Activated CD8-positive, alpha-beta T cell treated with anti-CD3 and anti-CD28 coated beads for 36 hours (primary cell): ENCODE data around the gene RNH1. TPM values are rescaled to one million over a fixed set of nuclear protein-coding genes. Genes with fewer than 3 reads are reported as not detected.

Source experiments
- ATAC-seq: fragments of 200-7000 bp; cut with Tn5 transposase; one replicate; pipeline ENCODE4 v1.10.0; 2021; ENCODE audit warnings: mild to moderate bottlenecking, moderate library complexity
- CTCF ChIA-PET: fragments of 350-600 bp; sonication (Branson Sonifier 250); formaldehyde crosslinking; loops from one replicate; lab custom pipeline; 2021; ENCODE audit warnings: antibody characterized with exemption; lab: Charles Lee
- POLR2A ChIA-PET: fragments of 350-600 bp; sonication (Branson Sonifier 250); formaldehyde crosslinking; loops from one replicate; lab custom pipeline; 2021; ENCODE audit warnings: antibody characterized with exemption; lab: Charles Lee
- DNase-seq: peaks from one replicate; pipeline ENCODE4 v3.0.0-alpha.2; 2020
- H3K27ac Mint-ChIP-seq: one replicate; pipeline ENCODE4 v1.8.0; 2021; ENCODE audit warnings: mild to moderate bottlenecking, mixed read lengths
- H3K27me3 Mint-ChIP-seq: one replicate; pipeline ENCODE4 v1.8.0; 2021; ENCODE audit warnings: mixed read lengths
- H3K36me3 Mint-ChIP-seq: one replicate; pipeline ENCODE4 v1.8.0; 2021; ENCODE audit warnings: low read depth, mixed read lengths
- H3K4me1 Mint-ChIP-seq: one replicate; pipeline ENCODE4 v1.8.0; 2021; ENCODE audit warnings: low read depth, mixed read lengths
- H3K4me3 Mint-ChIP-seq: one replicate; pipeline ENCODE4 v1.8.0; 2021; ENCODE audit warnings: mild to moderate bottlenecking, moderate library complexity, mixed read lengths
- H3K9me3 Mint-ChIP-seq: one replicate; pipeline ENCODE4 v1.8.0; 2021; ENCODE audit warnings: mixed read lengths
- intact Hi-C: fragments of 100-400 bp; cut with micrococcal nuclease; formaldehyde crosslinking; loops from one replicate; pipeline ENCODE4 v1.10.0; 2022
- total RNA-seq, 2 experiments: library from RNA; stranded (reverse); gene quantifications; one replicate each; pipeline ENCODE4 v1.2.3, GENCODE V29; 2021
- TF ChIP-seq, protein P1 (sequence below): fragments of 200-600 bp; IDR thresholded peaks from one replicate; pipeline ENCODE4 v1.8.0; 2022; ENCODE audit warnings: antibody characterized with exemption, mild to moderate bottlenecking

The RNH1 gene
- total RNA-seq, 2 experiments from 2014 or later = 105 to 110 TPM

DNA sequence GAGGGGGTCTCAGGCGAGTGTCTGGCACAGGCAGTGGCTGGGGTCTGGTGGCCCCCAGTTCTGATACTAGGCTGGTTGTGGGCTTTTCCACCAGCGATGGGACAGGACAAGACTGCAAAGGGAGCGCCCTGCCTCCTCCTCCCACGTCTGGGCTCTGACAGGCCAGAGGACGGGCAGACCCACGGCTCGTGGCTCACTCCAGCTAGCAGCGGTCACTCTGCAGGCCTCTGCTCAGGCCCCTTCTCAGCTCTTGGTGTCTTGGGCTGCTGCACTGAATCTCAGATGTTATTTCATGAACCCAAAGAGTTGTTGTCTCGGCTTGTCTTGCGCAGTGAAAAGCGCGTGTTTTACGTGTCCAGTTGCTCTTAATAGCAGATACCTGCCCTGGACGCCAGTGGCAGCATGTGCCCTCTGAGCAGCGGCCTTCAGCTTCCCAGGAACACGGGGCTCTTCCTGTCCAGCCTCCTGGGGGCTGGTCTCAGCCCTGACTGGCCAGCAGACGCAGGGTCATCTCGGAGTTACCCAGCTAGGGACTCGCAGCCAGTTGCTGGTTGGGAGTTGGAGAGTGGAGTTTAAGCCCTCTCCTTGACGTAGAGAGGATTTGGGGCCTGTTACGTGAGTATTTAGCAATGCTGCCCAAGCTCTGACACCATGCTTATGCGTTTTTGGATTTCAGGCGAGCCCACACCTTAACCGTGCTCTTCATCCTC is 47.4 kb downstream of the RNH1 start:
- no peaks in the 10 kb centered on the region for H3K27me3 Mint-ChIP-seq
- ATAC-seq (no peak), DNase-seq (no peak)
- POLR2A ChIA-PET = interaction anchor here (1.3 kb wide), 1 partner anchor 9 kb away, joined by 4 read pairs; the partner anchor contains the start of gene PTDSS2
- no peaks in the 10 kb centered on the region for H3K9me3 Mint-ChIP-seq
- TF ChIP-seq, protein P1, sequence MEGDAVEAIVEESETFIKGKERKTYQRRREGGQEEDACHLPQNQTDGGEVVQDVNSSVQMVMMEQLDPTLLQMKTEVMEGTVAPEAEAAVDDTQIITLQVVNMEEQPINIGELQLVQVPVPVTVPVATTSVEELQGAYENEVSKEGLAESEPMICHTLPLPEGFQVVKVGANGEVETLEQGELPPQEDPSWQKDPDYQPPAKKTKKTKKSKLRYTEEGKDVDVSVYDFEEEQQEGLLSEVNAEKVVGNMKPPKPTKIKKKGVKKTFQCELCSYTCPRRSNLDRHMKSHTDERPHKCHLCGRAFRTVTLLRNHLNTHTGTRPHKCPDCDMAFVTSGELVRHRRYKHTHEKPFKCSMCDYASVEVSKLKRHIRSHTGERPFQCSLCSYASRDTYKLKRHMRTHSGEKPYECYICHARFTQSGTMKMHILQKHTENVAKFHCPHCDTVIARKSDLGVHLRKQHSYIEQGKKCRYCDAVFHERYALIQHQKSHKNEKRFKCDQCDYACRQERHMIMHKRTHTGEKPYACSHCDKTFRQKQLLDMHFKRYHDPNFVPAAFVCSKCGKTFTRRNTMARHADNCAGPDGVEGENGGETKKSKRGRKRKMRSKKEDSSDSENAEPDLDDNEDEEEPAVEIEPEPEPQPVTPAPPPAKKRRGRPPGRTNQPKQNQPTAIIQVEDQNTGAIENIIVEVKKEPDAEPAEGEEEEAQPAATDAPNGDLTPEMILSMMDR = no peak
- H3K4me1 Mint-ChIP-seq = peaks cover 28% of the 10 kb centered on the region
- H3K27ac Mint-ChIP-seq = no peak overlapping the region
- intact Hi-C loops = no loop called here
- no peak overlapping the region for H3K4me3 Mint-ChIP-seq
- peaks cover 20% of the 10 kb centered on the region for H3K36me3 Mint-ChIP-seq
- CTCF ChIA-PET = no interaction called here

DNA sequence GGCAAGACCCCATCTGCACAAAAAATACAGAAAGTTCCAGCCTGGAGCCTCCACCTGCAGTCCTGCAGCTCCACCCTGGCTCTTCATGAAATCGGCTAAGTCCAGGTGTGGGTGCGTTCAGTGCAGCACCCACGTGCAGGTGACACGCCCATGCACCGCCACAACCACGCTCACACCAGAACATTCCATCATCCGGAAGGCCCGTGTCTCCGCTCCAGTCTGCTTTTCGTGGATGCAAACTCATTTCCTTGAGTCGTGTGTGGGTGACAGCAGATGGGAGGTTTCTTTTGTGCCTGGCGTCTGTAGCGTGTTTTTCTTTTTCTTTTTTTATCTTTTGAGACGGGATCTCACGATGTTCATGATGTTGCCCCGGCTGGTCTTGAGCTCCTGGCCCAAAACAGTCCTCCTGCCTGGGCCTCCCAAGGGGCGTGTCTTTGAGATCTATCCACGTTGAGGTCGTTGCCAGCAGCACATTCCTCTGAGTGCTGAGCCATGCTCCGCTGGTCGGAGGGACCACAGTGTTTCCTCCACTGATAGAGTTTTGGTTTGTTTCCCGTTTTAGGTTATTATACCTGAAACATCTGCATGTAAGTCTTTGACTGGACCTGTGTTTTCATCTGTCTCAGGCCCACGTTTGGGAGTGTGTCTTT is 49.8 kb downstream of the RNH1 start:
- ATAC-seq (peak; percentile 29), DNase-seq (no peak)
- intact Hi-C loops = no loop called here
- Mint-ChIP-seq H3K4me3 (peak overlapping the region; percentile 15), H3K36me3 (peaks cover 27% of the 10 kb centered on the region), H3K27ac (peak overlapping the region; percentile 82), H3K27me3 (no peaks in the 10 kb centered on the region), H3K4me1 (peaks cover 31% of the 10 kb centered on the region), H3K9me3 (no peaks in the 10 kb centered on the region)
- POLR2A ChIA-PET = interaction anchor here (0.6 to 1.6 kb wide), 3 partner anchors 10 to 41 kb away, joined by 3 to 4 read pairs (median 4); no protein-coding TSS in a partner anchor
- TF ChIP-seq, protein P1 = no peak
- CTCF ChIA-PET = interaction anchor here (0.9 to 1.8 kb wide), 3 partner anchors 9 to 61 kb away, joined by 3 to 12 read pairs (median 3); no protein-coding TSS in a partner anchor

DNA sequence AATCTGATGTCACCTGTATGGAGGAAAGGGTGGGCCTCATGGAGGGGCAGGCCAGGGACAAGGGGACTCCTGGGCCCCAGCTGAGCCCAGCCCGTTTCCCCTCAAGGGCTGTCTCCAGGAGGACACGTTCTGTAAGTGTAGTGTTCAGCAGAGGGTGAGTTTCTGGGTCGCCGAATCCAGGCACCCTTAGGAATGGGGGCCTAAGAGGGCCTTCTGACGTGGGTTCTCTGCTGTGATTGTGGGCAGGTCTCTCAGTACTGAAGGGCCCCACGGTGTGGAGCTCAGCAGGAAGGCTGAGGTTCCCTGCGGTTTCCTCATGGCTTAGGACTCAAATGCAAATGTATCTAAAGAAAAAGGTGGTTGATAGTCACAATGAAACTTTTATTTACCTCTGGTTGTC is 50.5 kb downstream of the RNH1 start:
- H3K4me1 Mint-ChIP-seq = peaks cover 34% of the 10 kb centered on the region
- no peak overlapping the region for H3K4me3 Mint-ChIP-seq
- DNase-seq (peak; percentile 69), ATAC-seq (peak; percentile 88)
- CTCF ChIA-PET = interaction anchor here (0.8 to 1.8 kb wide), 4 partner anchors 8 to 62 kb away, joined by 3 to 12 read pairs (median 3); no protein-coding TSS in a partner anchor
- no peaks in the 10 kb centered on the region for H3K27me3 Mint-ChIP-seq
- no peaks in the 10 kb centered on the region for H3K9me3 Mint-ChIP-seq
- TF ChIP-seq, protein P1 = no peak
- POLR2A ChIA-PET = interaction anchor here (0.6 to 1.6 kb wide), 2 partner anchors 9 to 40 kb away, joined by 3 to 4 read pairs; no protein-coding TSS in a partner anchor
- H3K27ac Mint-ChIP-seq = peak overlapping the region; percentile 82
- H3K36me3 Mint-ChIP-seq = peaks cover 27% of the 10 kb centered on the region
- intact Hi-C loops = no loop called here

DNA sequence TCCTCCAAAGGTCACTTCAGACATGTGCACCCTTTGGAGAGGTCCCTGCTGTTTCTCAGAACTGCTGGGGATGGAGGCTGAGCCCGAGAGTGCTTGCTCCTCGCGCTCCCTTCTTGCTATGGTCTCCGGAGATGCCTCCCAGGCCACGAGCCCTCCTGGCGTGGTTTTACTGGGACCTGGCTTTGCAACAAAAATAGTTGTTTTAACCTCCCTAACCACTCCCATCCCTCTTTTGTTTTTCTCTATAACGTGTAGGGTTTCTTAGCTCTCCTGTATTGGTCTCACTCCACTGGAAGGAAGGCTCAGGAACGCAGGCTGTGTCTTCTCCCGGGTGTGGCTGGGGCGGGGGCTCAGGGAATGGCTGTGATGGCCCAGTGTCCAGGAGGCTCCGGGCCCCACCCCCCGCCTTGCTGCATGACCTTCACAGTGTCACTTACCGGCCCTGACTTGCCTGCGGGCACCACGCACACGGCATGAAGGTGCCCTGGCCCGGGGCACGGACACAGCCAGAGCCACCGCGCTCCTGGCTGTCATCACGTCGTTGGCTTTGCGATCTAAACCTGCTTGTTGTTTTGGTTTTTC is 51.4 kb downstream of the RNH1 start:
- intact Hi-C loops = no loop called here
- H3K27ac Mint-ChIP-seq = peak overlapping the region; percentile 20
- ChIA-PET POLR2A (no interaction called here), CTCF (interaction anchor here (0.8 to 1.8 kb wide), 2 partner anchors 7 to 63 kb away, joined by 3 to 12 read pairs; no protein-coding TSS in a partner anchor)
- no peaks in the 10 kb centered on the region for H3K27me3 Mint-ChIP-seq
- H3K36me3 Mint-ChIP-seq = peaks cover 29% of the 10 kb centered on the region
- ATAC-seq (no peak), DNase-seq (no peak)
- no peaks in the 10 kb centered on the region for H3K9me3 Mint-ChIP-seq
- H3K4me1 Mint-ChIP-seq = peaks cover 41% of the 10 kb centered on the region
- TF ChIP-seq, protein P1 = no peak
- no peak overlapping the region for H3K4me3 Mint-ChIP-seq
